ENCODE data around the gene POLR1H.

Gene POLR1H

GRCh38 chr6:30047220-30047619 is 13.8 kb upstream of the POLR1H start:
- no peaks in the 10 kb centered on the region for H3K36me3 Mint-ChIP-seq (ENCODE audit: low read depth)
- no peak overlapping the region for H3K27ac Mint-ChIP-seq
- no peak overlapping the region for H3K4me3 Mint-ChIP-seq
- peaks cover 12% of the 10 kb centered on the region for H3K4me1 Mint-ChIP-seq
- H3K9me3 Mint-ChIP-seq = no peaks in the 10 kb centered on the region
- TF ChIP-seq CTCF (IDR thresholded peaks at IDR 0.05; ENCODE audit: unreplicated experiment in 3 of 3) = no peak
- no peaks in the 10 kb centered on the region for H3K27me3 Mint-ChIP-seq (ENCODE audit: low read depth)

GRCh38 chr6:30053682-30054081 is 7.4 kb upstream of the POLR1H start:
- no peaks in the 10 kb centered on the region for H3K27me3 Mint-ChIP-seq (ENCODE audit: low read depth)
- no peaks in the 10 kb centered on the region for H3K9me3 Mint-ChIP-seq
- H3K4me3 Mint-ChIP-seq = no peak overlapping the region
- H3K27ac Mint-ChIP-seq = no peak overlapping the region
- TF ChIP-seq CTCF (IDR thresholded peaks at IDR 0.05; ENCODE audit: unreplicated experiment in 3 of 3) = no peak
- H3K4me1 Mint-ChIP-seq = no peaks in the 10 kb centered on the region
- H3K36me3 Mint-ChIP-seq (ENCODE audit: low read depth) = peaks cover 8% of the 10 kb centered on the region

- Mint-ChIP-seq H3K4me1 (peaks cover 1% of the 10 kb centered on the region), H3K9me3 (no peaks in the 10 kb centered on the region), H3K27me3 (ENCODE audit: low read depth) (peaks cover under 1% of the 10 kb centered on the region), H3K36me3 (ENCODE audit: low read depth) (peaks cover 8% of the 10 kb centered on the region), H3K27ac (no peak overlapping the region), H3K4me3 (no peak overlapping the region)
- no peak for TF ChIP-seq CTCF (IDR thresholded peaks at IDR 0.05; ENCODE audit: unreplicated experiment in 3 of 3)
Observed at GRCh38 chr6:30055513-30055912, 5.6 kb upstream of the POLR1H start.

GRCh38 chr6:30060606-30061091 is 416 bp upstream of the POLR1H start:
- H3K4me3 Mint-ChIP-seq = peak overlapping the region; percentile 96 to 98 (median 97)
- H3K4me1 Mint-ChIP-seq = peaks cover 25% of the 10 kb centered on the region
- peak overlapping the region; percentile 86 to 99 (median 98) for H3K27ac Mint-ChIP-seq
- H3K27me3 Mint-ChIP-seq (ENCODE audit: low read depth) = peaks cover 3% of the 10 kb centered on the region
- TF ChIP-seq CTCF (IDR thresholded peaks at IDR 0.05; ENCODE audit: unreplicated experiment in 3 of 3) = no peak
- H3K9me3 Mint-ChIP-seq = no peaks in the 10 kb centered on the region
- H3K36me3 Mint-ChIP-seq (ENCODE audit: low read depth) = peaks cover 20% of the 10 kb centered on the region

GRCh38 chr6:30061858-30062458 is 893 bp downstream of the POLR1H start:
- Mint-ChIP-seq H3K36me3 (ENCODE audit: low read depth) (peaks cover 19% of the 10 kb centered on the region), H3K27ac (peak overlapping the region; percentile 86 to 99 (median 98)), H3K9me3 (no peaks in the 10 kb centered on the region), H3K27me3 (ENCODE audit: low read depth) (peaks cover 3% of the 10 kb centered on the region), H3K4me1 (peaks cover 37% of the 10 kb centered on the region), H3K4me3 (peak overlapping the region; percentile 96 to 98 (median 97))
- no peak for TF ChIP-seq CTCF (IDR thresholded peaks at IDR 0.05; ENCODE audit: unreplicated experiment in 3 of 3)

Data from nephron (organoid).